ENCODE data around the gene WNT3. TPM values are rescaled to one million over a fixed set of nuclear protein-coding genes. Genes with fewer than 3 reads are reported as not detected.
"Not testable (repeated sequence)": the region's sequence is repeated elsewhere in the genome, so short reads cannot be mapped to it uniquely, and the experiment has no call there.

WNT3 gene
- total and polyA plus RNA-seq, 2 experiments from 2014 or later = 2.7 to 3.4 TPM

- not testable (repeated sequence) for H3K36me3 Mint-ChIP-seq (ENCODE audit: low read depth); H3K4me3 Mint-ChIP-seq; H2AFZ ChIP-seq; H3K9me3 Mint-ChIP-seq; H3K4me3 ChIP-seq; H3K36me3 ChIP-seq (ENCODE audit: insufficient read depth); H3K79me2 ChIP-seq (replicated peaks; ENCODE audit: insufficient read depth); DNase-seq (ENCODE audit: low spot score); H3K27ac Mint-ChIP-seq; H3K27ac ChIP-seq (ENCODE audit: low read depth); H3K9me2 ChIP-seq (ENCODE audit: insufficient read depth); H3K4me2 ChIP-seq; ATAC-seq; H3F3A ChIP-seq (replicated peaks; ENCODE audit: low read depth)
- peaks cover 53% of the 10 kb centered on the region for H3K27me3 ChIP-seq (ENCODE audit: insufficient read depth)
- peaks cover 76% of the 10 kb centered on the region for H3K27me3 Mint-ChIP-seq (ENCODE audit: insufficient read depth, low read depth, poor library complexity)
- H3K4me1 ChIP-seq (ENCODE audit: insufficient read depth) = peaks cover 22% of the 10 kb centered on the region
- H3K4me1 Mint-ChIP-seq = peaks cover 34% of the 10 kb centered on the region
- H4K20me1 ChIP-seq (replicated peaks; ENCODE audit: insufficient read depth) = peaks cover 12% of the 10 kb centered on the region
Measured at GRCh38 chr17:46768896-46769295, 49.6 kb downstream of the WNT3 start.

GRCh38 chr17:46768540-46768870 lies 50.0 kb downstream of the WNT3 start:
- ATAC-seq = no peak
- Mint-ChIP-seq H3K4me1 (peaks cover 30% of the 10 kb centered on the region), H3K36me3 (ENCODE audit: low read depth) (peaks cover 3% of the 10 kb centered on the region; the same call in 1 of the 3 replicates), H3K9me3 (no peaks in the 10 kb centered on the region), H3K27ac (no peak overlapping the region), H3K27me3 (ENCODE audit: insufficient read depth, low read depth, poor library complexity) (peaks cover 74% of the 10 kb centered on the region), H3K4me3 (no peak overlapping the region)
- peaks cover 12% of the 10 kb centered on the region for H4K20me1 ChIP-seq (replicated peaks; ENCODE audit: insufficient read depth)
- peaks cover 49% of the 10 kb centered on the region for H3K27me3 ChIP-seq (ENCODE audit: insufficient read depth)
- H3K27ac ChIP-seq (ENCODE audit: low read depth) = no peak overlapping the region
- H3K36me3 ChIP-seq (ENCODE audit: insufficient read depth) = no peaks in the 10 kb centered on the region
- no peak overlapping the region for H2AFZ ChIP-seq
- H3F3A ChIP-seq (replicated peaks; ENCODE audit: low read depth) = 0 out of 2 replicates have a peak, but pooled peaks cover 6% of the 10 kb centered on the region
- no peak overlapping the region for H3K4me3 ChIP-seq
- no peak for DNase-seq (ENCODE audit: low spot score)
- H3K4me2 ChIP-seq = no peak overlapping the region
- peaks cover 18% of the 10 kb centered on the region for H3K4me1 ChIP-seq (ENCODE audit: insufficient read depth)
- H3K79me2 ChIP-seq (replicated peaks; ENCODE audit: insufficient read depth) = no peaks in the 10 kb centered on the region
- H3K9me2 ChIP-seq (ENCODE audit: insufficient read depth) = no peaks in the 10 kb centered on the region
- TF ChIP-seq STAT1 (IDR thresholded peaks at IDR 0.05; ENCODE audit: unreplicated experiment) = no peak
- no peak for TF ChIP-seq EZH2phosphoT487 (IDR thresholded peaks at IDR 0.05; ENCODE audit: unreplicated experiment)
- no peak for TF ChIP-seq EZH2 (IDR thresholded peaks at IDR 0.05; ENCODE audit: low read depth, unreplicated experiment)
- TF ChIP-seq POLR2AphosphoS5 (IDR thresholded peaks at IDR 0.05; ENCODE audit: low read depth) = no peak
- TF ChIP-seq, protein P1, sequence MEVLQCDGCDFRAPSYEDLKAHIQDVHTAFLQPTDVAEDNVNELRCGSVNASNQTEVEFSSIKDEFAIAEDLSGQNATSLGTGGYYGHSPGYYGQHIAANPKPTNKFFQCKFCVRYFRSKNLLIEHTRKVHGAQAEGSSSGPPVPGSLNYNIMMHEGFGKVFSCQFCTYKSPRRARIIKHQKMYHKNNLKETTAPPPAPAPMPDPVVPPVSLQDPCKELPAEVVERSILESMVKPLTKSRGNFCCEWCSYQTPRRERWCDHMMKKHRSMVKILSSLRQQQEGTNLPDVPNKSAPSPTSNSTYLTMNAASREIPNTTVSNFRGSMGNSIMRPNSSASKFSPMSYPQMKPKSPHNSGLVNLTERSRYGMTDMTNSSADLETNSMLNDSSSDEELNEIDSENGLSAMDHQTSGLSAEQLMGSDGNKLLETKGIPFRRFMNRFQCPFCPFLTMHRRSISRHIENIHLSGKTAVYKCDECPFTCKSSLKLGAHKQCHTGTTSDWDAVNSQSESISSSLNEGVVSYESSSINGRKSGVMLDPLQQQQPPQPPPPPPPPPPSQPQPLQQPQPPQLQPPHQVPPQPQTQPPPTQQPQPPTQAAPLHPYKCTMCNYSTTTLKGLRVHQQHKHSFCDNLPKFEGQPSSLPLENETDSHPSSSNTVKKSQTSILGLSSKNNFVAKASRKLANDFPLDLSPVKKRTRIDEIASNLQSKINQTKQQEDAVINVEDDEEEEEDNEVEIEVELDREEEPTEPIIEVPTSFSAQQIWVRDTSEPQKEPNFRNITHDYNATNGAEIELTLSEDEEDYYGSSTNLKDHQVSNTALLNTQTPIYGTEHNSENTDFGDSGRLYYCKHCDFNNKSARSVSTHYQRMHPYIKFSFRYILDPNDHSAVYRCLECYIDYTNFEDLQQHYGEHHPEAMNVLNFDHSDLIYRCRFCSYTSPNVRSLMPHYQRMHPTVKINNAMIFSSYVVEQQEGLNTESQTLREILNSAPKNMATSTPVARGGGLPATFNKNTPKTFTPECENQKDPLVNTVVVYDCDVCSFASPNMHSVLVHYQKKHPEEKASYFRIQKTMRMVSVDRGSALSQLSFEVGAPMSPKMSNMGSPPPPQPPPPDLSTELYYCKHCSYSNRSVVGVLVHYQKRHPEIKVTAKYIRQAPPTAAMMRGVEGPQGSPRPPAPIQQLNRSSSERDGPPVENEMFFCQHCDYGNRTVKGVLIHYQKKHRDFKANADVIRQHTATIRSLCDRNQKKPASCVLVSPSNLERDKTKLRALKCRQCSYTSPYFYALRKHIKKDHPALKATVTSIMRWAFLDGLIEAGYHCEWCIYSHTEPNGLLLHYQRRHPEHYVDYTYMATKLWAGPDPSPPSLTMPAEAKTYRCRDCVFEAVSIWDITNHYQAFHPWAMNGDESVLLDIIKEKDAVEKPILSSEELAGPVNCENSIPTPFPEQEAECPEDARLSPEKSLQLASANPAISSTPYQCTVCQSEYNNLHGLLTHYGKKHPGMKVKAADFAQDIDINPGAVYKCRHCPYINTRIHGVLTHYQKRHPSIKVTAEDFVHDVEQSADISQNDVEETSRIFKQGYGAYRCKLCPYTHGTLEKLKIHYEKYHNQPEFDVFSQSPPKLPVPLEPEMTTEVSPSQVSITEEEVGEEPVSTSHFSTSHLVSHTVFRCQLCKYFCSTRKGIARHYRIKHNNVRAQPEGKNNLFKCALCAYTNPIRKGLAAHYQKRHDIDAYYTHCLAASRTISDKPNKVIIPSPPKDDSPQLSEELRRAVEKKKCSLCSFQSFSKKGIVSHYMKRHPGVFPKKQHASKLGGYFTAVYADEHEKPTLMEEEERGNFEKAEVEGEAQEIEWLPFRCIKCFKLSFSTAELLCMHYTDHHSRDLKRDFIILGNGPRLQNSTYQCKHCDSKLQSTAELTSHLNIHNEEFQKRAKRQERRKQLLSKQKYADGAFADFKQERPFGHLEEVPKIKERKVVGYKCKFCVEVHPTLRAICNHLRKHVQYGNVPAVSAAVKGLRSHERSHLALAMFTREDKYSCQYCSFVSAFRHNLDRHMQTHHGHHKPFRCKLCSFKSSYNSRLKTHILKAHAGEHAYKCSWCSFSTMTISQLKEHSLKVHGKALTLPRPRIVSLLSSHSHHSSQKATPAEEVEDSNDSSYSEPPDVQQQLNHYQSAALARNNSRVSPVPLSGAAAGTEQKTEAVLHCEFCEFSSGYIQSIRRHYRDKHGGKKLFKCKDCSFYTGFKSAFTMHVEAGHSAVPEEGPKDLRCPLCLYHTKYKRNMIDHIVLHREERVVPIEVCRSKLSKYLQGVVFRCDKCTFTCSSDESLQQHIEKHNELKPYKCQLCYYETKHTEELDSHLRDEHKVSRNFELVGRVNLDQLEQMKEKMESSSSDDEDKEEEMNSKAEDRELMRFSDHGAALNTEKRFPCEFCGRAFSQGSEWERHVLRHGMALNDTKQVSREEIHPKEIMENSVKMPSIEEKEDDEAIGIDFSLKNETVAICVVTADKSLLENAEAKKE (CRISPR knock-in tag; IDR thresholded peaks at IDR 0.05) = no peak
- no peak for TF ChIP-seq ZNF114 (CRISPR knock-in tag; IDR thresholded peaks at IDR 0.05)
- no peak for TF ChIP-seq ETS1 (IDR thresholded peaks at IDR 0.05)
- TF ChIP-seq NANOG (IDR thresholded peaks at IDR 0.05; ENCODE audit: borderline replicate concordance) = no peak
- TF ChIP-seq, protein P2, sequence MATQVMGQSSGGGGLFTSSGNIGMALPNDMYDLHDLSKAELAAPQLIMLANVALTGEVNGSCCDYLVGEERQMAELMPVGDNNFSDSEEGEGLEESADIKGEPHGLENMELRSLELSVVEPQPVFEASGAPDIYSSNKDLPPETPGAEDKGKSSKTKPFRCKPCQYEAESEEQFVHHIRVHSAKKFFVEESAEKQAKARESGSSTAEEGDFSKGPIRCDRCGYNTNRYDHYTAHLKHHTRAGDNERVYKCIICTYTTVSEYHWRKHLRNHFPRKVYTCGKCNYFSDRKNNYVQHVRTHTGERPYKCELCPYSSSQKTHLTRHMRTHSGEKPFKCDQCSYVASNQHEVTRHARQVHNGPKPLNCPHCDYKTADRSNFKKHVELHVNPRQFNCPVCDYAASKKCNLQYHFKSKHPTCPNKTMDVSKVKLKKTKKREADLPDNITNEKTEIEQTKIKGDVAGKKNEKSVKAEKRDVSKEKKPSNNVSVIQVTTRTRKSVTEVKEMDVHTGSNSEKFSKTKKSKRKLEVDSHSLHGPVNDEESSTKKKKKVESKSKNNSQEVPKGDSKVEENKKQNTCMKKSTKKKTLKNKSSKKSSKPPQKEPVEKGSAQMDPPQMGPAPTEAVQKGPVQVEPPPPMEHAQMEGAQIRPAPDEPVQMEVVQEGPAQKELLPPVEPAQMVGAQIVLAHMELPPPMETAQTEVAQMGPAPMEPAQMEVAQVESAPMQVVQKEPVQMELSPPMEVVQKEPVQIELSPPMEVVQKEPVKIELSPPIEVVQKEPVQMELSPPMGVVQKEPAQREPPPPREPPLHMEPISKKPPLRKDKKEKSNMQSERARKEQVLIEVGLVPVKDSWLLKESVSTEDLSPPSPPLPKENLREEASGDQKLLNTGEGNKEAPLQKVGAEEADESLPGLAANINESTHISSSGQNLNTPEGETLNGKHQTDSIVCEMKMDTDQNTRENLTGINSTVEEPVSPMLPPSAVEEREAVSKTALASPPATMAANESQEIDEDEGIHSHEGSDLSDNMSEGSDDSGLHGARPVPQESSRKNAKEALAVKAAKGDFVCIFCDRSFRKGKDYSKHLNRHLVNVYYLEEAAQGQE (IDR thresholded peaks at IDR 0.05; ENCODE audit: unreplicated experiment) = no peak
- no peak for TF ChIP-seq JUNB (IDR thresholded peaks at IDR 0.05; ENCODE audit: unreplicated experiment)
